K562 (cell line): Measurements from ENCODE around the gene NUAK2. TPM values are rescaled to one million over a fixed set of nuclear protein-coding genes. Genes with fewer than 3 reads are reported as not detected.

Source experiments
- ATAC-seq: fragments of 200-7000 bp; cut with Tn5 transposase; 3 replicates; pipeline ENCODE4 v1.9.1; 2020; ENCODE audit warnings: moderate library complexity
- BruUV-seq: library from RNA; stranded (reverse); fragments of 400-500 nt; replicated peaks from 2 replicates; lab custom pipeline; 2021; lab: Mats Ljungman, UMichigan
- CTCF ChIA-PET: fragments of 300-600 bp; formaldehyde crosslinking; extraction: SDS; loops from one replicate; lab custom pipeline; 2021; ENCODE audit warnings: low intra/inter-chr PET ratio; lab: Yijun Ruan, JAX
- POLR2A ChIA-PET: fragments of 300-600, 350-650 bp; sonication (Branson Sonifier 250); formaldehyde crosslinking; extraction: SDS; loops from one replicate; lab custom pipeline; 2021; ENCODE audit warnings: antibody characterized with exemption, inconsistent platforms; lab: Yijun Ruan, JAX
- DNase-seq, 4 experiments: peaks; one replicate each; pipeline versions ENCODE4 v3.0.0 to v3.0.0-alpha.2; 2011 to 2018; ENCODE audit warnings: low spot score in 3 of 4, mixed read lengths in 3 of 4; ENCODE audit errors: extremely low read depth in 1 of 4
- FAIRE-seq: peaks from 2 replicates; lab custom pipeline; 2011; peaks lifted over from hg19 to GRCh38; lab: Jason Lieb, UNC
- H2AFZ ChIP-seq: 2 replicates; pipeline ENCODE4 v1.6.0; 2011; ENCODE audit warnings: low read depth, low read length, control low read depth, inconsistent platforms
- H3K27ac ChIP-seq: fragments of 200-600 bp; 3 replicates; pipeline ENCODE4 v1.8.0; 2011; ENCODE audit warnings: low read depth, mild to moderate bottlenecking, control low read depth, inconsistent platforms, low read length, moderate library complexity, mixed read lengths; ENCODE audit errors: extremely low read depth
- H3K27me3 ChIP-seq, 2 experiments: fragments of 300-600 bp in 1 of 2; 2 replicates in 1 of 2; 3 replicates in 1 of 2; pipeline versions ENCODE4 v1.6.0 to v1.8.0; 2011; ENCODE audit warnings: inconsistent platforms in 2 of 2, low read length in 2 of 2, mild to moderate bottlenecking in 1 of 2, mixed read lengths in 1 of 2, moderate library complexity in 1 of 2; ENCODE audit not compliant: control insufficient read depth in 2 of 2, insufficient read depth in 2 of 2
- H3K36me3 ChIP-seq: fragments of 300-600 bp; 3 replicates; pipeline ENCODE4 v1.8.0; 2011; ENCODE audit warnings: mild to moderate bottlenecking, low read length, inconsistent platforms; ENCODE audit not compliant: control insufficient read depth, insufficient read depth
- H3K4me1 ChIP-seq, 2 experiments: fragments of 200-600 bp in 1 of 2; replicated peaks in 1 of 2; 2 replicates in 1 of 2; 3 replicates in 1 of 2; pipeline versions ENCODE4 v1.5.1 to v1.8.0; 2011; ENCODE audit warnings: inconsistent platforms in 2 of 2, low read length in 2 of 2, mild to moderate bottlenecking in 1 of 2, mixed read lengths in 1 of 2, moderate library complexity in 1 of 2; ENCODE audit not compliant: control insufficient read depth in 2 of 2, insufficient read depth in 2 of 2
- H3K4me2 ChIP-seq: 2 replicates; pipeline ENCODE4 v1.6.1; 2011; ENCODE audit warnings: low read length, control low read depth, inconsistent platforms, mixed read lengths; ENCODE audit not compliant: insufficient read depth
- H3K4me3 ChIP-seq: fragments of 200-600 bp; sonication (generic), shearing (Covaris generic); 2 replicates; pipeline ENCODE4 v1.5.1; 2016; ENCODE audit warnings: control low read depth, inconsistent platforms
- H3K79me2 ChIP-seq: fragments of 200-600 bp; 3 replicates; pipeline ENCODE4 v1.8.0; 2011; ENCODE audit warnings: low read length, inconsistent platforms; ENCODE audit not compliant: control insufficient read depth, insufficient read depth
- H3K9ac ChIP-seq, 2 experiments: 2 replicates each; pipeline versions ENCODE4 v1.6.0 to v1.6.1; 2011; ENCODE audit warnings: low read depth in 2 of 2, low read length in 2 of 2, control low read depth in 1 of 2, inconsistent platforms in 1 of 2, mild to moderate bottlenecking in 1 of 2, mixed read lengths in 1 of 2; ENCODE audit not compliant: insufficient read depth in 1 of 2
- H3K9me1 ChIP-seq: one replicate; pipeline ENCODE4 v1.6.0; 2011; ENCODE audit warnings: inconsistent platforms, mild to moderate bottlenecking, low read length, moderate library complexity; ENCODE audit not compliant: control insufficient read depth, insufficient read depth
- H3K9me3 ChIP-seq: replicated peaks from 2 replicates; pipeline ENCODE4 v1.5.1; 2011; ENCODE audit warnings: low read depth, low read length, inconsistent platforms; ENCODE audit not compliant: control insufficient read depth, insufficient read depth
- H4K20me1 ChIP-seq: replicated peaks from 2 replicates; pipeline ENCODE4 v1.6.1; 2011; ENCODE audit warnings: low read length, inconsistent platforms, mixed read lengths; ENCODE audit not compliant: control insufficient read depth, insufficient read depth
- ARNT ChIP-seq, 2 experiments: fragments of 450-650 bp; IDR thresholded peaks; 2 replicates each; pipeline ENCODE4 v1.6.1; 2016; ENCODE audit warnings: mild to moderate bottlenecking in 1 of 2
- ESRRA ChIP-seq: fragments of 450-650 bp; IDR thresholded peaks from 2 replicates; pipeline ENCODE4 v1.6.1; 2014; ENCODE audit warnings: low read depth, mild to moderate bottlenecking, moderate library complexity, borderline replicate concordance
- SAFB2 ChIP-seq: fragments of 200-400 bp; formaldehyde crosslinking; IDR thresholded peaks from 2 replicates; pipeline ENCODE4 v1.6.1; 2018; ENCODE audit warnings: borderline replicate concordance, low read length, low read depth, moderate library complexity; ENCODE audit not compliant: severe bottlenecking
- ZNF445 ChIP-seq: fragments of 250-450 bp; sonication (Bioruptor Pico); IDR thresholded peaks from 2 replicates; pipeline ENCODE4 v1.4.0; 2020; ENCODE audit warnings: low read depth, mild to moderate bottlenecking, moderate library complexity
- WGBS: fragments of 100-300 bp; shearing (Covaris generic); methylation state at CpG from one replicate; pipeline ENCODE4 v1.1.6; 2016; ENCODE audit warnings: low coverage, mixed read lengths; ENCODE audit not compliant: insufficient coverage; ENCODE audit errors: missing lambda C conversion rate; 5-methylcytosine and 5-hydroxymethylcytosine counted together
- in situ Hi-C: fragments of 300-500 bp; cut with MboI; formaldehyde crosslinking; loops from 4 replicates; pipeline ENCODE4 v1.15.0; 2018; ENCODE audit warnings: inconsistent platforms, mixed read lengths
- intact Hi-C: fragments of 100-400 bp; cut with micrococcal nuclease; formaldehyde crosslinking; loops from 2 replicates; pipeline ENCODE4 v1.14.2; 2022
- polyA plus RNA-seq, 8 experiments: library from polyadenylated mRNA; depleted of rRNA in 4 of 8; stranded (reverse) in 5 of 8; unstranded in 3 of 8; fragments of >200 nt; fragmentation: Nextera tagmentation in 2 of 8; fragmentation: Illumina TruSeq in 1 of 8; extraction: Ambion mirVana in 2 of 8; extraction: Trizol in 1 of 8; gene quantifications; 2 replicates each; pipeline versions ENCODE4 v1.2.1 to v1.2.3, GENCODE V29; 2011 to 2014; ENCODE audit warnings: inconsistent platforms in 1 of 8, missing spikeins in 1 of 8
- total RNA-seq, 7 experiments: library from RNA; depleted of rRNA in 6 of 7; stranded (reverse); fragments of >200 nt in 6 of 7; fragmentation: Illumina TruSeq in 2 of 7; extraction: Trizol in 2 of 7; gene quantifications; 2 replicates each; pipeline versions ENCODE4 v1.2.1 to v1.2.3, GENCODE V29; 2011 to 2021; ENCODE audit warnings: low replicate concordance in 1 of 7

The NUAK2 gene
- total and polyA plus RNA-seq, 9 of the 15 experiments (the other 6 are each of a cell fraction or from before 2014, with no cell fraction given), result 0.04 to 0.44 (median 0.14) TPM

GRCh38 chr1:205310976-205311704 lies 10.4 kb downstream of the NUAK2 start (continued):
- TF ChIP-seq ESRRA (no peak), ZNF445 (CRISPR knock-in tag) (no peak), SAFB2 (no peak)

DNA sequence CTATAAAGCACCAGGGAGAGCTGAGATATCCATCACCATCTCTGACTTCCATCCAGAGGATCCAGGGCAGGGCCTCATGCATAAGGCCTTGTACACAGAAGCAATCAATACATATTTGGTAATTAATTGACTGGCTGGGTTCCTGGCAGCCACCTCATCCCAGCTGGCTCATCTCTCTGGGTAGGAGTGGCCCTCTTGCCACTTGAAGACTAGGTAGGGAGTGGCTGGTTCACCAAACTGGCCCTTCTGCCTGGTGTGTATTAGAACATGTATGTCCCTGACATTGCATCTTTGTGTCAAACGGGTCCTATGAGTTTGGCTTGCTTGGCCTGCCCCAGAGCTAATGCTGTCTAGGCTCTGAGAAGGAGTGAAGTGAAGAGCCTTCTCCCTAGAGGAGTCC lies 11.8 kb downstream of the NUAK2 start:
- no peak overlapping the region for H2AFZ ChIP-seq
- no peak for TF ChIP-seq ARNT (IDR thresholded peaks at IDR 0.05)
- in situ Hi-C loops (no loop called here), intact Hi-C loops (no loop called here)
- H3K79me2 ChIP-seq, result no peaks in the 10 kb centered on the region
- 0 out of 2 replicates have a peak, but pooled peaks cover 5% of the 10 kb centered on the region for H4K20me1 ChIP-seq
- H3K9ac ChIP-seq, result no peak overlapping the region
- no TSS peak for BruUV-seq
- H3K27ac ChIP-seq, result no peak overlapping the region
- H3K9me3 ChIP-seq, result no peaks in the 10 kb centered on the region
- H3K4me2 ChIP-seq, result no peak overlapping the region
- H3K27me3 ChIP-seq, result peaks cover 14 to 73% of the 10 kb centered on the region in 2 experiments; a peak in 4 of 5 replicates
- ChIA-PET CTCF (no interaction called here), POLR2A (interaction anchor here (0.6 kb wide), 1 partner anchor 237 kb away, joined by 3 read pairs; no protein-coding TSS in a partner anchor)
- no peak for DNase-seq
- FAIRE-seq, result no peak
- H3K4me3 ChIP-seq, result no peak overlapping the region
- H3K36me3 ChIP-seq, result no peaks in the 10 kb centered on the region
- ATAC-seq, result no peak
- 5% methylated on average over 1 of the region's 1 CpG for WGBS
- peaks cover 0 to 4% of the 10 kb centered on the region in 2 experiments; a peak in 2 of 5 replicates for H3K4me1 ChIP-seq
- no peaks in the 10 kb centered on the region for H3K9me1 ChIP-seq
